ENCODE data around the gene KAT7. TPM values are rescaled to one million over a fixed set of nuclear protein-coding genes. Genes with fewer than 3 reads are reported as not detected.
A peak's percentile ranks its signal among the peaks of the same experiment; 100 is the strongest.

KAT7 gene
- total RNA-seq, 2 experiments from 2014 or later, result 61.2 to 66.6 TPM

- ChIA-PET CTCF (interaction anchor here (1.1 kb wide), 1 partner anchor 126 kb away, joined by 3 read pairs; no protein-coding TSS in a partner anchor), POLR2A (no interaction called here)
- H3K9me3 Mint-ChIP-seq, result no peaks in the 10 kb centered on the region
- H3K36me3 Mint-ChIP-seq (ENCODE audit: low read depth), result no peaks in the 10 kb centered on the region
- peaks cover 17% of the 10 kb centered on the region for H3K4me1 Mint-ChIP-seq (ENCODE audit: low read depth)
- intact Hi-C loops (cut with micrococcal nuclease), result no loop called here
- H3K27me3 Mint-ChIP-seq, result no peaks in the 10 kb centered on the region
- H3K27ac Mint-ChIP-seq, result no peak overlapping the region
- no peak overlapping the region for H3K4me3 Mint-ChIP-seq
- TF ChIP-seq CTCF (IDR thresholded peaks at IDR 0.05), result no peak
- DNase-seq (no peak), ATAC-seq (no peak)
These were observed 81.8 kb downstream of the KAT7 start for GRCh38 chr17:49870298-49870697.

GRCh38 chr17:49871211-49871610, 82.7 kb downstream of the KAT7 start:
- H3K36me3 Mint-ChIP-seq (ENCODE audit: low read depth), result no peaks in the 10 kb centered on the region
- ChIA-PET POLR2A (no interaction called here), CTCF (interaction anchor here (1.6 to 10.7 kb wide), 2 partner anchors 81 to 125 kb away, joined by 7 to 145 read pairs; partner anchors contain the start of gene DLX3)
- intact Hi-C loops (cut with micrococcal nuclease), result no loop called here
- H3K27ac Mint-ChIP-seq, result no peak overlapping the region
- TF ChIP-seq CTCF (IDR thresholded peaks at IDR 0.05), result no peak
- no peak overlapping the region for H3K4me3 Mint-ChIP-seq
- H3K4me1 Mint-ChIP-seq (ENCODE audit: low read depth), result peaks cover 17% of the 10 kb centered on the region
- no peaks in the 10 kb centered on the region for H3K9me3 Mint-ChIP-seq
- no peaks in the 10 kb centered on the region for H3K27me3 Mint-ChIP-seq
- DNase-seq (no peak), ATAC-seq (no peak)

GRCh38 chr17:49872754-49873377, 84.4 kb downstream of the KAT7 start:
- CTCF ChIA-PET, result interaction anchor here (1.0 to 10.7 kb wide), 4 partner anchors 12 to 316 kb away, joined by 3 to 145 read pairs (median 6); partner anchors contain the start of gene DLX3
- H3K9me3 Mint-ChIP-seq, result no peaks in the 10 kb centered on the region
- peak; percentile 56 for DNase-seq
- H3K27ac Mint-ChIP-seq, result peak overlapping the region; percentile 32
- H3K4me3 Mint-ChIP-seq, result no peak overlapping the region
- TF ChIP-seq CTCF (IDR thresholded peaks at IDR 0.05), result no peak
- H3K27me3 Mint-ChIP-seq, result no peaks in the 10 kb centered on the region
- POLR2A ChIA-PET, result interaction anchor here (1.3 to 1.5 kb wide), 2 partner anchors 25 to 80 kb away, joined by 3 read pairs; partner anchors contain the start of gene TAC4
- H3K36me3 Mint-ChIP-seq (ENCODE audit: low read depth), result no peaks in the 10 kb centered on the region
- ATAC-seq, result peak; percentile 85
- peaks cover 17% of the 10 kb centered on the region for H3K4me1 Mint-ChIP-seq (ENCODE audit: low read depth)
- intact Hi-C loops (cut with micrococcal nuclease), result no loop called here

GRCh38 chr17:49873466-49873865, 85.0 kb downstream of the KAT7 start:
- TF ChIP-seq CTCF (IDR thresholded peaks at IDR 0.05), result no peak
- DNase-seq, result no peak
- Mint-ChIP-seq H3K4me3 (no peak overlapping the region), H3K9me3 (no peaks in the 10 kb centered on the region), H3K27ac (peak overlapping the region; percentile 13), H3K36me3 (ENCODE audit: low read depth) (no peaks in the 10 kb centered on the region), H3K4me1 (ENCODE audit: low read depth) (peaks cover 17% of the 10 kb centered on the region), H3K27me3 (no peaks in the 10 kb centered on the region)
- ATAC-seq, result no peak
- POLR2A ChIA-PET, result interaction anchor here (1.5 kb wide), 1 partner anchor 79 kb away, joined by 3 read pairs; no protein-coding TSS in a partner anchor
- intact Hi-C loops (cut with micrococcal nuclease), result no loop called here
- CTCF ChIA-PET, result interaction anchor here (1.0 to 10.7 kb wide), 3 partner anchors 12 to 122 kb away, joined by 6 to 145 read pairs (median 6); partner anchors contain the start of gene DLX3

GRCh38 chr17:49873926-49874325, 85.4 kb downstream of the KAT7 start:
- H3K27ac Mint-ChIP-seq, result no peak overlapping the region
- H3K36me3 Mint-ChIP-seq (ENCODE audit: low read depth), result no peaks in the 10 kb centered on the region
- no peaks in the 10 kb centered on the region for H3K27me3 Mint-ChIP-seq
- H3K9me3 Mint-ChIP-seq, result no peaks in the 10 kb centered on the region
- CTCF ChIA-PET, result interaction anchor here (1.0 to 10.7 kb wide), 3 partner anchors 13 to 122 kb away, joined by 6 to 145 read pairs (median 6); partner anchors contain the start of gene DLX3
- no peak for DNase-seq
- peaks cover 17% of the 10 kb centered on the region for H3K4me1 Mint-ChIP-seq (ENCODE audit: low read depth)
- intact Hi-C loops (cut with micrococcal nuclease), result no loop called here
- H3K4me3 Mint-ChIP-seq, result no peak overlapping the region
- TF ChIP-seq CTCF (IDR thresholded peaks at IDR 0.05), result no peak
- POLR2A ChIA-PET, result interaction anchor here (1.5 kb wide), 1 partner anchor 79 kb away, joined by 3 read pairs; no protein-coding TSS in a partner anchor
- ATAC-seq, result no peak
